WTC11 (cell line): Measurements from ENCODE around the gene LCN15. TPM values are rescaled to one million over a fixed set of nuclear protein-coding genes. Genes with fewer than 3 reads are reported as not detected.

ENCODE experiments used
- ATAC-seq: fragments of 200-7000 bp; cut with Tn5 transposase; 2 replicates; pipeline ENCODE4 v1.10.0; 2021; ENCODE audit warnings: mild to moderate bottlenecking, moderate library complexity
- CTCF ChIA-PET: fragments of 300-600 bp; sonication (Branson Sonifier 250); formaldehyde crosslinking; loops from one replicate; lab custom pipeline; 2021; ENCODE audit warnings: antibody characterized with exemption; lab: Charles Lee
- POLR2A ChIA-PET: fragments of 350-600 bp; sonication (Branson Sonifier 250); formaldehyde crosslinking; loops from one replicate; lab custom pipeline; 2021; ENCODE audit warnings: antibody characterized with exemption; lab: Charles Lee
- DNase-seq: peaks from one replicate; pipeline ENCODE4 v3.0.0; 2021; ENCODE audit warnings: low spot score
- H3K27ac Mint-ChIP-seq: 2 replicates; pipeline ENCODE4 v1.8.0; 2021; ENCODE audit warnings: mixed read lengths
- H3K27me3 Mint-ChIP-seq: 2 replicates; pipeline ENCODE4 v1.8.0; 2021; ENCODE audit warnings: low read depth, mild to moderate bottlenecking, moderate library complexity, mixed read lengths
- H3K36me3 Mint-ChIP-seq: 2 replicates; pipeline ENCODE4 v1.8.0; 2021; ENCODE audit warnings: mixed read lengths
- H3K4me1 Mint-ChIP-seq: 2 replicates; pipeline ENCODE4 v1.8.0; 2022; ENCODE audit warnings: mixed read lengths
- H3K4me3 Mint-ChIP-seq: 2 replicates; pipeline ENCODE4 v1.8.0; 2021; ENCODE audit warnings: mild to moderate bottlenecking, moderate library complexity, mixed read lengths
- H3K9me3 Mint-ChIP-seq: 2 replicates; pipeline ENCODE4 v1.8.0; 2021; ENCODE audit warnings: mixed read lengths
- ATF1 ChIP-seq: sonication (generic); formaldehyde crosslinking; IDR thresholded peaks from 2 replicates; pipeline ENCODE4 v1.8.1; 2023; ENCODE audit warnings: mild to moderate bottlenecking, moderate library complexity, missing genetic modification reagents
- ATF6 ChIP-seq: sonication (generic); formaldehyde crosslinking; IDR thresholded peaks from 2 replicates; pipeline ENCODE4 v1.8.1; 2023; ENCODE audit warnings: mild to moderate bottlenecking, missing genetic modification reagents
- E2F5 ChIP-seq: sonication (generic); formaldehyde crosslinking; IDR thresholded peaks from 2 replicates; pipeline ENCODE4 v1.8.1; 2022; ENCODE audit warnings: mild to moderate bottlenecking, moderate library complexity, missing genetic modification reagents
- GTF2I ChIP-seq: fragments of 250-450 bp; sonication (Bioruptor Pico); conservative IDR thresholded peaks from 2 replicates; pipeline ENCODE4 v1.4.0; 2021; ENCODE audit warnings: mild to moderate bottlenecking
- NFYB ChIP-seq: sonication (generic); formaldehyde crosslinking; conservative IDR thresholded peaks from 2 replicates; pipeline ENCODE4 v1.8.0; 2022; ENCODE audit warnings: low read depth, missing genetic modification reagents
- PRDM15 ChIP-seq: sonication (generic); formaldehyde crosslinking; IDR thresholded peaks from 2 replicates; pipeline ENCODE4 v1.8.0; 2022; ENCODE audit warnings: missing genetic modification reagents
- RELA ChIP-seq: sonication (generic); formaldehyde crosslinking; IDR thresholded peaks from 2 replicates; pipeline ENCODE4 v1.8.1; 2022; ENCODE audit warnings: missing genetic modification reagents, mild to moderate bottlenecking, borderline replicate concordance
- USF1 ChIP-seq: sonication (generic); formaldehyde crosslinking; IDR thresholded peaks from 2 replicates; pipeline ENCODE4 v1.8.0; 2022; ENCODE audit warnings: mild to moderate bottlenecking, missing genetic modification reagents
- ZNF263 ChIP-seq: sonication (generic); formaldehyde crosslinking; IDR thresholded peaks from 2 replicates; pipeline ENCODE4 v1.8.1; 2022; ENCODE audit warnings: low read depth, mild to moderate bottlenecking, moderate library complexity, missing genetic modification reagents
- ZNF317 ChIP-seq: sonication (generic); formaldehyde crosslinking; IDR thresholded peaks from 2 replicates; pipeline ENCODE4 v1.8.1; 2023; ENCODE audit warnings: low read depth, mild to moderate bottlenecking, moderate library complexity, missing genetic modification reagents, borderline replicate concordance
- ZNF396 ChIP-seq: fragments of 250-450 bp; sonication (Bioruptor Pico); IDR thresholded peaks from 2 replicates; pipeline ENCODE4 v1.8.0; 2021; ENCODE audit warnings: mild to moderate bottlenecking, moderate library complexity, borderline replicate concordance
- total RNA-seq: library from RNA; stranded (reverse); gene quantifications from 3 replicates; pipeline ENCODE4 v1.2.3, GENCODE V29; 2021
- TF ChIP-seq, protein P1 (sequence below): fragments of 250-450 bp; sonication (Bioruptor Pico); conservative IDR thresholded peaks from 2 replicates; pipeline ENCODE4 v1.9.0; 2021; ENCODE audit warnings: mild to moderate bottlenecking
- TF ChIP-seq, protein P2 (sequence below): sonication (generic); formaldehyde crosslinking; IDR thresholded peaks from 2 replicates; pipeline ENCODE4 v1.8.1; 2022; ENCODE audit warnings: low read depth, missing genetic modification reagents, borderline replicate concordance
- TF ChIP-seq, protein P3 (sequence below): sonication (generic); formaldehyde crosslinking; IDR thresholded peaks from 2 replicates; pipeline ENCODE4 v1.8.1; 2023; ENCODE audit warnings: mild to moderate bottlenecking, moderate library complexity, missing genetic modification reagents

Gene LCN15
- total RNA-seq, 1 experiment from 2014 or later = 0.52 TPM

- 0 out of 2 replicates have a peak overlapping the region, but pooled peaks have one; percentile 31 for H3K27ac Mint-ChIP-seq
- CTCF ChIA-PET = interaction anchor here (0.5 to 3.8 kb wide), 14 partner anchors 8 to 242 kb away, joined by 3 to 32 read pairs (median 4); partner anchors contain the start of genes AJM1 and TMEM141
- POLR2A ChIA-PET = interaction anchor here (1.1 to 1.4 kb wide), 2 partner anchors 14 to 39 kb away, joined by 3 to 5 read pairs; no protein-coding TSS in a partner anchor
Observed at GRCh38 chr9:136808075-136808805, 43.9 kb upstream of the LCN15 start.

GRCh38 chr9:136807281-136808074 lies 43.2 kb upstream of the LCN15 start, which contains the start of gene RABL6:
TSS of gene RABL6 (plus strand) at chr9:136807948. CDS start at chr9:136808197, 249 bp downstream.
- peaks cover 21% of the 10 kb centered on the region for H3K4me1 Mint-ChIP-seq
- peaks cover 20% of the 10 kb centered on the region for H3K27me3 Mint-ChIP-seq
- peaks cover 14% of the 10 kb centered on the region for H3K36me3 Mint-ChIP-seq
- ChIA-PET CTCF (interaction anchor here (1.1 to 3.8 kb wide), 13 partner anchors 7 to 256 kb away, joined by 3 to 32 read pairs (median 5); partner anchors contain the start of genes AJM1 and TMEM141), POLR2A (interaction anchor here (0.8 to 1.4 kb wide), 3 partner anchors 15 to 40 kb away, joined by 3 to 5 read pairs (median 3); no protein-coding TSS in a partner anchor)
- ATAC-seq = peak; percentile 74
- peak within 1 kb of the TSS; percentile 86 for H3K4me3 Mint-ChIP-seq
- no peaks in the 10 kb centered on the region for H3K9me3 Mint-ChIP-seq
- peak; percentile 65 for DNase-seq
- peak within 1 kb of the TSS; percentile 53; the same call in 1 of the 2 replicates for H3K27ac Mint-ChIP-seq
- TF ChIP-seq PRDM15 (CRISPR knock-in tag) = 0 out of 2 replicates have a peak, but pooled peaks have one; percentile 8
- peak; percentile 2; the same call in 1 of the 2 replicates for TF ChIP-seq USF1 (CRISPR knock-in tag)
- no peak for TF ChIP-seq ATF6 (CRISPR knock-in tag)
- TF ChIP-seq, protein P1, sequence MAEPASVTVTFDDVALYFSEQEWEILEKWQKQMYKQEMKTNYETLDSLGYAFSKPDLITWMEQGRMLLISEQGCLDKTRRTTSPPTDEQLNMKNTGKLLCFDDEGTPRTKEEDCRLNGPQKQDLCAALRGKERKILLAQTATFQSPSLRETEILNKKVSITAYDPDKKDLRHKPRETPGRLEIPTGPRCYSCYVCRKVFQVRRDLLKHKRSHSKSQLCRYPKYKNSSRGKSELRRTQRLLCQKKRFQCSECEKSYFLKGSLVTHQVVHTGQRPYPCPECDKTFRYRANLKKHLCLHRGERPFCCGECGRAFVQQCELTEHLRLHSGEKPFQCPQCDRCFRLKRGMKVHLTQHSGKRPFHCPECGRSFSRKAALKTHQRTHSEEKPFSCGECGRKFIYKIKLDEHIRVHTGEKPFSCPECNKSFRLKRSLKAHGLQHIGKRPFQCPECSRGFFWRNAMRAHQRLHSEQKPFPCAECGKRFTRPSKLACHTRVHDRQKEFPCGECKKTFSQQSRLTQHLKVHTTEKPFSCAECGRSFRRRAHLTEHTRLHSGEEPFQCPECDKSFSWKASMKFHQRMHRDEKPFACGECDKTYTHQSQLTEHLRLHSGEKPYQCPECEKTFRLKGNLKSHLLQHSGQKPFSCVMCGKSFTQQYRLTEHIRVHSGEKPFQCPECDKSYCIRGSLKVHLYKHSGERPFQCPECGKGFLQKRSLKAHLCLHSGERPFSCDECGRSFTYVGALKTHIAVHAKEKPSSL (CRISPR knock-in tag) = no peak
- TF ChIP-seq, protein P2, sequence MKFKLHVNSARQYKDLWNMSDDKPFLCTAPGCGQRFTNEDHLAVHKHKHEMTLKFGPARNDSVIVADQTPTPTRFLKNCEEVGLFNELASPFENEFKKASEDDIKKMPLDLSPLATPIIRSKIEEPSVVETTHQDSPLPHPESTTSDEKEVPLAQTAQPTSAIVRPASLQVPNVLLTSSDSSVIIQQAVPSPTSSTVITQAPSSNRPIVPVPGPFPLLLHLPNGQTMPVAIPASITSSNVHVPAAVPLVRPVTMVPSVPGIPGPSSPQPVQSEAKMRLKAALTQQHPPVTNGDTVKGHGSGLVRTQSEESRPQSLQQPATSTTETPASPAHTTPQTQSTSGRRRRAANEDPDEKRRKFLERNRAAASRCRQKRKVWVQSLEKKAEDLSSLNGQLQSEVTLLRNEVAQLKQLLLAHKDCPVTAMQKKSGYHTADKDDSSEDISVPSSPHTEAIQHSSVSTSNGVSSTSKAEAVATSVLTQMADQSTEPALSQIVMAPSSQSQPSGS (CRISPR knock-in tag) = 0 out of 2 replicates have a peak, but pooled peaks have one; percentile 35
- TF ChIP-seq ZNF263 (CRISPR knock-in tag) = no peak
- TF ChIP-seq E2F5 (CRISPR knock-in tag) = 0 out of 2 replicates have a peak, but pooled peaks have one; percentile 20
- no peak for TF ChIP-seq GTF2I (CRISPR knock-in tag)
- no peak for TF ChIP-seq ATF1 (CRISPR knock-in tag)

More at GRCh38 chr9:136808075-136808805, 43.9 kb upstream of the LCN15 start:
- H3K9me3 Mint-ChIP-seq = no peaks in the 10 kb centered on the region
- TF ChIP-seq, protein P3, sequence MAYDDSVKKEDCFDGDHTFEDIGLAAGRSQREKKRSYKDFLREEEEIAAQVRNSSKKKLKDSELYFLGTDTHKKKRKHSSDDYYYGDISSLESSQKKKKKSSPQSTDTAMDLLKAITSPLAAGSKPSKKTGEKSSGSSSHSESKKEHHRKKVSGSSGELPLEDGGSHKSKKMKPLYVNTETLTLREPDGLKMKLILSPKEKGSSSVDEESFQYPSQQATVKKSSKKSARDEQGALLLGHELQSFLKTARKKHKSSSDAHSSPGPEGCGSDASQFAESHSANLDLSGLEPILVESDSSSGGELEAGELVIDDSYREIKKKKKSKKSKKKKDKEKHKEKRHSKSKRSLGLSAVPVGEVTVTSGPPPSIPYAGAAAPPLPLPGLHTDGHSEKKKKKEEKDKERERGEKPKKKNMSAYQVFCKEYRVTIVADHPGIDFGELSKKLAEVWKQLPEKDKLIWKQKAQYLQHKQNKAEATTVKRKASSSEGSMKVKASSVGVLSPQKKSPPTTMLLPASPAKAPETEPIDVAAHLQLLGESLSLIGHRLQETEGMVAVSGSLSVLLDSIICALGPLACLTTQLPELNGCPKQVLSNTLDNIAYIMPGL (CRISPR knock-in tag) = peak; percentile 29; the same call in 1 of the 2 replicates
- TF ChIP-seq NFYB (CRISPR knock-in tag) (no peak), ZNF317 (0 out of 2 replicates have a peak, but pooled peaks have one; percentile 11), ZNF263 (CRISPR knock-in tag) (0 out of 2 replicates have a peak, but pooled peaks have one; percentile 7), ZNF396 (CRISPR knock-in tag) (no peak), RELA (CRISPR knock-in tag) (no peak)
- TF ChIP-seq, protein P2 (CRISPR knock-in tag) = no peak
- TF ChIP-seq, all 79 proteins: peak for 3
- Mint-ChIP-seq H3K4me1 (peaks cover 21% of the 10 kb centered on the region), H3K36me3 (peaks cover 21% of the 10 kb centered on the region), H3K4me3 (peak overlapping the region; percentile 86), H3K27me3 (peaks cover 18% of the 10 kb centered on the region)
- ATAC-seq = peak; percentile 3
- no peak for DNase-seq
